Measurements from ENCODE around the gene ARHGAP8.
A peak's percentile ranks its signal among the peaks of the same experiment; 100 is the strongest.

ARHGAP8 gene

GRCh38 chr22:44891791-44892190 is 139.4 kb downstream of the ARHGAP8 start:
- Histone ChIP-seq H2BK12ac (ENCODE audit: low read length in 2 of 2) (no peak overlapping the region), H2AFZ (ENCODE audit: low read depth, low read length) (no peak overlapping the region)
- 82% methylated on average over 11 of the region's 11 CpGs for WGBS

DNA sequence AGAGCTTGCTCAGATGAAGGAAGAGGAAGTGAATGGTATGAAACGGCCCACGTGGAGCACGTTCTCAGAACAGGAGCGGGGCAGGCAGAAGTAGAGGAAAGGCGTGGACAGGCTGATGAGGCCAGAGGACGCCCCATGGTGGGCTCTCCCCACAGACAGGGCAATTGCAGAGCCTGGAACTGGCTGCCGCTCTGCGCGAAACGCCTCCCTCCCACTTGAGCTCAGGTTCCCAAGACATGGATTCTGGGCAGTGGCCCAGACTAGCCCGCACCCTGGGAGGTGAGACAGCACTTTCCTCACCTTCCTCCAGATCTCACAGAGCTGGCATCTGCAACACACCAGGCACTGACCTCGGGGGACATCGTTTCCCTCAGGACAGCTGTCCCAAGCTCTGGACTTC is 139.9 kb downstream of the ARHGAP8 start:
- Histone ChIP-seq H2AFZ (ENCODE audit: low read depth, low read length) (no peak overlapping the region), H2BK120ac (ENCODE audit: low read depth, low read length) (no peak overlapping the region), H3K14ac (ENCODE audit: low read length in 2 of 2) (no peak overlapping the region), H3K4me3 (ENCODE audit: insufficient read depth in 1 of 2, low read depth in 1 of 2, low read length in 2 of 2) (no peak overlapping the region), H3K18ac (ENCODE audit: low read depth in 1 of 2, low read length in 2 of 2) (no peak overlapping the region), H3K79me1 (replicated peaks; ENCODE audit: low read length, poor library complexity, severe bottlenecking) (no peaks in the 10 kb centered on the region), H3K9ac (ENCODE audit: low read length) (no peak overlapping the region), H4K91ac (ENCODE audit: low read length) (no peak overlapping the region), H3K36me3 (ENCODE audit: control insufficient read depth in 1 of 2, insufficient read depth in 2 of 2, low read depth in 1 of 2, low read length in 2 of 2) (no peaks in the 10 kb centered on the region), H3K9me3 (ENCODE audit: control insufficient read depth, low read length) (no peaks in the 10 kb centered on the region), H2BK5ac (ENCODE audit: low read depth, low read length, poor library complexity, severe bottlenecking) (no peak overlapping the region), H3K4ac (ENCODE audit: low read depth in 1 of 2, low read length in 2 of 2) (no peak overlapping the region), H3K4me1 (ENCODE audit: control insufficient read depth, insufficient read depth, low read depth, low read length) (no peaks in the 10 kb centered on the region), H2BK15ac (ENCODE audit: low read depth, poor library complexity, severe bottlenecking) (no peak overlapping the region), H3K27ac (ENCODE audit: low read length, poor library complexity, severe bottlenecking) (no peak overlapping the region), H3K23ac (ENCODE audit: low read length in 2 of 2) (no peak overlapping the region), H2BK12ac (ENCODE audit: low read length in 2 of 2) (no peak overlapping the region), H2AK5ac (ENCODE audit: low read length, severe bottlenecking) (no peak overlapping the region), H3K27me3 (ENCODE audit: control insufficient read depth in 1 of 2, insufficient read depth in 1 of 2, low read length in 2 of 2) (peaks cover 16 to 20% of the 10 kb centered on the region in 2 experiments), H4K8ac (ENCODE audit: low read length) (no peak overlapping the region), H3K4me2 (ENCODE audit: low read length, poor library complexity, severe bottlenecking) (no peak overlapping the region)
- 80% methylated on average over 13 of the region's 13 CpGs for WGBS
- DNase-seq = no peak

More at GRCh38 chr22:44891791-44892190, 139.4 kb downstream of the ARHGAP8 start:
- Histone ChIP-seq H3K79me1 (replicated peaks; ENCODE audit: low read length, poor library complexity, severe bottlenecking) (no peaks in the 10 kb centered on the region), H3K4me1 (ENCODE audit: control insufficient read depth, insufficient read depth, low read depth, low read length) (no peaks in the 10 kb centered on the region), H3K23ac (ENCODE audit: low read length in 2 of 2) (no peak overlapping the region), H4K91ac (ENCODE audit: low read length) (no peak overlapping the region), H3K9me3 (ENCODE audit: control insufficient read depth, low read length) (no peaks in the 10 kb centered on the region), H3K4me3 (ENCODE audit: insufficient read depth in 1 of 2, low read depth in 1 of 2, low read length in 2 of 2) (no peak overlapping the region), H4K8ac (ENCODE audit: low read length) (no peak overlapping the region), H3K27me3 (ENCODE audit: control insufficient read depth in 1 of 2, insufficient read depth in 1 of 2, low read length in 2 of 2) (peaks cover 16 to 20% of the 10 kb centered on the region in 2 experiments), H3K4ac (ENCODE audit: low read depth in 1 of 2, low read length in 2 of 2) (no peak overlapping the region), H3K9ac (ENCODE audit: low read length) (no peak overlapping the region), H3K36me3 (ENCODE audit: control insufficient read depth in 1 of 2, insufficient read depth in 2 of 2, low read depth in 1 of 2, low read length in 2 of 2) (no peaks in the 10 kb centered on the region), H2BK5ac (ENCODE audit: low read depth, low read length, poor library complexity, severe bottlenecking) (no peak overlapping the region), H2BK120ac (ENCODE audit: low read depth, low read length) (no peak overlapping the region), H2BK15ac (ENCODE audit: low read depth, poor library complexity, severe bottlenecking) (no peak overlapping the region), H3K18ac (ENCODE audit: low read depth in 1 of 2, low read length in 2 of 2) (no peak overlapping the region), H2AK5ac (ENCODE audit: low read length, severe bottlenecking) (no peak overlapping the region), H3K4me2 (ENCODE audit: low read length, poor library complexity, severe bottlenecking) (no peak overlapping the region), H3K27ac (ENCODE audit: low read length, poor library complexity, severe bottlenecking) (no peak overlapping the region), H3K14ac (ENCODE audit: low read length in 2 of 2) (no peak overlapping the region)
- DNase-seq = no peak

- Histone ChIP-seq H3K4me2 (ENCODE audit: low read length, poor library complexity, severe bottlenecking) (no peak overlapping the region), H4K91ac (ENCODE audit: low read length) (peak overlapping the region; percentile 5), H3K79me1 (replicated peaks; ENCODE audit: low read length, poor library complexity, severe bottlenecking) (no peaks in the 10 kb centered on the region), H2BK120ac (ENCODE audit: low read depth, low read length) (no peak overlapping the region), H3K14ac (ENCODE audit: low read length in 2 of 2) (no peak overlapping the region), H2BK5ac (ENCODE audit: low read depth, low read length, poor library complexity, severe bottlenecking) (no peak overlapping the region), H3K4me1 (ENCODE audit: control insufficient read depth, insufficient read depth, low read depth, low read length) (no peaks in the 10 kb centered on the region), H3K9me3 (ENCODE audit: control insufficient read depth, low read length) (no peaks in the 10 kb centered on the region), H3K18ac (ENCODE audit: low read depth in 1 of 2, low read length in 2 of 2) (no peak overlapping the region), H2BK15ac (ENCODE audit: low read depth, poor library complexity, severe bottlenecking) (no peak overlapping the region), H3K27me3 (ENCODE audit: control insufficient read depth in 1 of 2, insufficient read depth in 1 of 2, low read length in 2 of 2) (peaks cover 16 to 20% of the 10 kb centered on the region in 2 experiments), H3K36me3 (ENCODE audit: control insufficient read depth in 1 of 2, insufficient read depth in 2 of 2, low read depth in 1 of 2, low read length in 2 of 2) (no peaks in the 10 kb centered on the region), H2AK5ac (ENCODE audit: low read length, severe bottlenecking) (no peak overlapping the region), H3K27ac (ENCODE audit: low read length, poor library complexity, severe bottlenecking) (no peak overlapping the region), H2AFZ (ENCODE audit: low read depth, low read length) (no peak overlapping the region), H3K4ac (ENCODE audit: low read depth in 1 of 2, low read length in 2 of 2) (no peak overlapping the region), H3K4me3 (ENCODE audit: insufficient read depth in 1 of 2, low read depth in 1 of 2, low read length in 2 of 2) (peak overlapping the region in 1 of 2 experiments; percentile 23), H3K23ac (ENCODE audit: low read length in 2 of 2) (no peak overlapping the region), H4K8ac (ENCODE audit: low read length) (no peak overlapping the region), H2BK12ac (ENCODE audit: low read length in 2 of 2) (no peak overlapping the region), H3K9ac (ENCODE audit: low read length) (no peak overlapping the region)
- WGBS = 84% methylated on average over 20 of the region's 20 CpGs
- no peak for DNase-seq
Observed at GRCh38 chr22:44892803-44893730, 140.7 kb downstream of the ARHGAP8 start.

GRCh38 chr22:44893731-44894080 is 141.3 kb downstream of the ARHGAP8 start:
- no peaks in the 10 kb centered on the region for H3K4me1 ChIP-seq (ENCODE audit: control insufficient read depth, insufficient read depth, low read depth, low read length)
- H3K4me2 ChIP-seq (ENCODE audit: low read length, poor library complexity, severe bottlenecking) = no peak overlapping the region
- no peak overlapping the region for H2BK12ac ChIP-seq (ENCODE audit: low read length in 2 of 2)
- no peak overlapping the region for H4K8ac ChIP-seq (ENCODE audit: low read length)
- H2BK120ac ChIP-seq (ENCODE audit: low read depth, low read length) = no peak overlapping the region
- H3K79me1 ChIP-seq (replicated peaks; ENCODE audit: low read length, poor library complexity, severe bottlenecking) = no peaks in the 10 kb centered on the region
- no peaks in the 10 kb centered on the region for H3K36me3 ChIP-seq (ENCODE audit: control insufficient read depth in 1 of 2, insufficient read depth in 2 of 2, low read depth in 1 of 2, low read length in 2 of 2)
- H3K27me3 ChIP-seq (ENCODE audit: control insufficient read depth in 1 of 2, insufficient read depth in 1 of 2, low read length in 2 of 2) = peaks cover 16 to 20% of the 10 kb centered on the region in 2 experiments
- no peak overlapping the region for H3K14ac ChIP-seq (ENCODE audit: low read length in 2 of 2)
- no peak overlapping the region for H2BK5ac ChIP-seq (ENCODE audit: low read depth, low read length, poor library complexity, severe bottlenecking)
- peak overlapping the region in 1 of 2 experiments; percentile 23 for H3K4me3 ChIP-seq (ENCODE audit: insufficient read depth in 1 of 2, low read depth in 1 of 2, low read length in 2 of 2)
- no peak overlapping the region for H4K91ac ChIP-seq (ENCODE audit: low read length)
- H3K27ac ChIP-seq (ENCODE audit: low read length, poor library complexity, severe bottlenecking) = no peak overlapping the region
- H2AFZ ChIP-seq (ENCODE audit: low read depth, low read length) = no peak overlapping the region
- no peaks in the 10 kb centered on the region for H3K9me3 ChIP-seq (ENCODE audit: control insufficient read depth, low read length)
- DNase-seq = no peak
- 77% methylated on average over 7 of the region's 7 CpGs for WGBS
- H2AK5ac ChIP-seq (ENCODE audit: low read length, severe bottlenecking) = no peak overlapping the region
- H3K18ac ChIP-seq (ENCODE audit: low read depth in 1 of 2, low read length in 2 of 2) = no peak overlapping the region
- H3K9ac ChIP-seq (ENCODE audit: low read length) = no peak overlapping the region
- H3K4ac ChIP-seq (ENCODE audit: low read depth in 1 of 2, low read length in 2 of 2) = no peak overlapping the region
- no peak overlapping the region for H2BK15ac ChIP-seq (ENCODE audit: low read depth, poor library complexity, severe bottlenecking)
- H3K23ac ChIP-seq (ENCODE audit: low read length in 2 of 2) = no peak overlapping the region

Measured in mesenchymal stem cell (in vitro differentiated cells and primary cell).